NCI-H345 treated with DMSO at 0.1 percent for 48 hours (cell line): ENCODE results near the gene NRL.

ENCODE experiments used
- DNase-seq: peaks from one replicate; lab custom pipeline; 2025; ENCODE audit not compliant: unreplicated experiment; lab: John Stamatoyannopoulos, UW

The NRL gene

GRCh38 chr14:24100982-24101494, 13.7 kb downstream of the NRL start:
- no peak for DNase-seq

GRCh38 chr14:24100197-24100981, 14.4 kb downstream of the NRL start:
- DNase-seq: no peak

GRCh38 chr14:24098927-24099813, 15.6 kb downstream of the NRL start:
- DNase-seq: peak; percentile 39

GRCh38 chr14:24098229-24098926, 16.4 kb downstream of the NRL start:
- DNase-seq: no peak

GRCh38 chr14:24096545-24097181, 18.1 kb downstream of the NRL start:
- DNase-seq: no peak

- DNase-seq: no peak
These were observed 19.3 kb downstream of the NRL start for GRCh38 chr14:24095271-24096068.

- no peak for DNase-seq
These were observed 19.9 kb downstream of the NRL start for GRCh38 chr14:24094841-24095270.

- peak; percentile 70 for DNase-seq
These were observed 20.6 kb downstream of the NRL start, which contains the start of gene PCK2 for GRCh38 chr14:24093901-24094840. PCK2 (plus strand) TSS chr14:24094311; CDS start chr14:24094406, 95 bp downstream.

- no peak for DNase-seq
These were observed 21.4 kb downstream of the NRL start for GRCh38 chr14:24093207-24093900.

GRCh38 chr14:24092505-24093206, 22.1 kb downstream of the NRL start:
- no peak for DNase-seq

GRCh38 chr14:24092110-24092504, 22.6 kb downstream of the NRL start:
- no peak for DNase-seq

GRCh38 chr14:24089890-24090289, 24.9 kb downstream of the NRL start:
- no peak for DNase-seq

- no peak for DNase-seq
These were observed 26.7 kb downstream of the NRL start for GRCh38 chr14:24088095-24088494.

GRCh38 chr14:24087004-24087403, 27.7 kb downstream of the NRL start:
- no peak for DNase-seq

- DNase-seq: no peak
These were observed 28.4 kb downstream of the NRL start for GRCh38 chr14:24086193-24086955.

GRCh38 chr14:24085215-24085614, 29.5 kb downstream of the NRL start:
- no peak for DNase-seq

GRCh38 chr14:24084440-24084839, 30.3 kb downstream of the NRL start:
- DNase-seq: no peak
